ENCODE results near the gene LACTBL1. TPM values are rescaled to one million over a fixed set of nuclear protein-coding genes. Genes with fewer than 3 reads are reported as not detected.
A peak's percentile ranks its signal among the peaks of the same experiment; 100 is the strongest.
"Not testable (repeated sequence)": the region's sequence is repeated elsewhere in the genome, so short reads cannot be mapped to it uniquely, and the experiment has no call there.

LACTBL1 gene
- polyA plus RNA-seq, 1 experiment: not detected

- Histone ChIP-seq H3K36me3 (ENCODE audit: control insufficient read depth, insufficient read depth, low read length) (no peaks in the 10 kb centered on the region), H3K27me3 (ENCODE audit: control insufficient read depth, insufficient read depth, low read length) (no peaks in the 10 kb centered on the region), H3K4me3 (ENCODE audit: low read depth, low read length) (peak within 1 kb of the TSS; percentile 93)
- DNase-seq (ENCODE audit: low read depth): peak; percentile 88
- TF ChIP-seq, protein P1, sequence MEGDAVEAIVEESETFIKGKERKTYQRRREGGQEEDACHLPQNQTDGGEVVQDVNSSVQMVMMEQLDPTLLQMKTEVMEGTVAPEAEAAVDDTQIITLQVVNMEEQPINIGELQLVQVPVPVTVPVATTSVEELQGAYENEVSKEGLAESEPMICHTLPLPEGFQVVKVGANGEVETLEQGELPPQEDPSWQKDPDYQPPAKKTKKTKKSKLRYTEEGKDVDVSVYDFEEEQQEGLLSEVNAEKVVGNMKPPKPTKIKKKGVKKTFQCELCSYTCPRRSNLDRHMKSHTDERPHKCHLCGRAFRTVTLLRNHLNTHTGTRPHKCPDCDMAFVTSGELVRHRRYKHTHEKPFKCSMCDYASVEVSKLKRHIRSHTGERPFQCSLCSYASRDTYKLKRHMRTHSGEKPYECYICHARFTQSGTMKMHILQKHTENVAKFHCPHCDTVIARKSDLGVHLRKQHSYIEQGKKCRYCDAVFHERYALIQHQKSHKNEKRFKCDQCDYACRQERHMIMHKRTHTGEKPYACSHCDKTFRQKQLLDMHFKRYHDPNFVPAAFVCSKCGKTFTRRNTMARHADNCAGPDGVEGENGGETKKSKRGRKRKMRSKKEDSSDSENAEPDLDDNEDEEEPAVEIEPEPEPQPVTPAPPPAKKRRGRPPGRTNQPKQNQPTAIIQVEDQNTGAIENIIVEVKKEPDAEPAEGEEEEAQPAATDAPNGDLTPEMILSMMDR (IDR thresholded peaks at IDR 0.05; ENCODE audit: insufficient read depth, low read depth, low read length): 0 out of 2 replicates have a peak, but pooled peaks have one; percentile 24
- CTCF ChIA-PET: interaction anchor here (0.7 kb wide), 1 partner anchor 10 kb away, joined by 3 read pairs; no protein-coding TSS in a partner anchor
- POLR2A ChIA-PET: interaction anchor here (0.6 kb wide), 1 partner anchor 48 kb away, joined by 4 read pairs; no protein-coding TSS in a partner anchor
Observed at GRCh38 chr1:23019094-23019862, 46.6 kb upstream of the LACTBL1 start, which contains the start of gene KDM1A. KDM1A (plus strand) TSS chr1:23019468; CDS start chr1:23019597, 129 bp downstream.

DNA sequence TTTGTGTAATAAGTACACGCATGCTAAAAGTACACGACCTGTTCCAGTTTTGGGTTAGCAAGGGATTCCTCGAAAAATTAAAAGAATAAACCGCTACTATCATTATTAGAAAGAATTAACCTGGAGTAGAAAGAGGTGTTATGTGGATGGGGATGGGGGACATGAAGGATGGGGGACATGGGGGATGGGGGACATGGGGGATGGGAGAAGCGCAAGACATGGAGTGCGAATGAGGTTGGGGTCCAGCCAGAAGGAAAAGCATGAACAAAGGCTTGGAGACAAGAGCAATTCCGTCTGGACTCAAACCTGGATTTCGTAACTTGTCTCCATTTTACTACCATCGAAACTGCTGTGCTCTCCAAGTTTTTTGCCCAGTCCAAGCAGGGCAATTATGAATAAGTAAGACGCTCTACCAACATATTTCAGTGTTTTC is 46.0 kb upstream of the LACTBL1 start:
- CTCF ChIA-PET: interaction anchor here (0.7 kb wide), 1 partner anchor 11 kb away, joined by 3 read pairs; no protein-coding TSS in a partner anchor
- DNase-seq (ENCODE audit: low read depth): no peak
- H3K4me3 ChIP-seq (ENCODE audit: low read depth, low read length): peak overlapping the region; percentile 93
- TF ChIP-seq, protein P1 (IDR thresholded peaks at IDR 0.05; ENCODE audit: insufficient read depth, low read depth, low read length): no peak
- no peaks in the 10 kb centered on the region for H3K27me3 ChIP-seq (ENCODE audit: control insufficient read depth, insufficient read depth, low read length)
- no peaks in the 10 kb centered on the region for H3K36me3 ChIP-seq (ENCODE audit: control insufficient read depth, insufficient read depth, low read length)
- POLR2A ChIA-PET: interaction anchor here (0.6 kb wide), 1 partner anchor 47 kb away, joined by 4 read pairs; no protein-coding TSS in a partner anchor

DNA sequence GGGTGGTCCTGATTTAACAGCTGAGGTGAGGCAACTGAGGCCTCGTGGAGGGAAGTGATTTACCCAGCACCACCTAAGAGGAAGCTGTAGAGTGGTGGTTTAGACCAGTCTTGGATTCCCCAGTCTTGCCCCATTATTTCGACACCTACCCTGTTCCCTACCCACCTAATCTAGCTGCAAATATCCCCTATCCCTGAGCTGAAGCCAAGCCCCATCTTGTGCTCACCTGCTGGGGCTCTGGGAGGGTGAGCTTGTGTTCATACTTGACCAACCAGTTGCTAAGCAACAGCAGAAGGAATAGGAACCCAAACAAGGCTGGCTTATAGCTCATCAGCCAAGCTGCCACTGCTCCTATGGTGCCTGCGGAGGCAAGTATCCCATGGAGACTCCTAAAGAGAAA is 41.0 kb upstream of the LACTBL1 start:
- POLR2A ChIA-PET: no interaction called here
- CTCF ChIA-PET: interaction anchor here (0.7 to 0.8 kb wide), 2 partner anchors 48 to 58 kb away, joined by 3 read pairs; no protein-coding TSS in a partner anchor
- Histone ChIP-seq H3K4me3 (ENCODE audit: low read depth, low read length) (no peak overlapping the region), H3K27me3 (ENCODE audit: control insufficient read depth, insufficient read depth, low read length) (no peaks in the 10 kb centered on the region), H3K36me3 (ENCODE audit: control insufficient read depth, insufficient read depth, low read length) (no peaks in the 10 kb centered on the region)
- TF ChIP-seq, protein P1 (IDR thresholded peaks at IDR 0.05; ENCODE audit: insufficient read depth, low read depth, low read length): no peak
- DNase-seq (ENCODE audit: low read depth): no peak

GRCh38 chr1:23010025-23010424 is 37.4 kb upstream of the LACTBL1 start:
- H3K36me3 ChIP-seq (ENCODE audit: control insufficient read depth, insufficient read depth, low read length); H3K4me3 ChIP-seq (ENCODE audit: low read depth, low read length); DNase-seq (ENCODE audit: low read depth); CTCF ChIA-PET; H3K27me3 ChIP-seq (ENCODE audit: control insufficient read depth, insufficient read depth, low read length): not testable (repeated sequence)
- POLR2A ChIA-PET: interaction anchor here (0.5 kb wide), 1 partner anchor 415 kb away, joined by 7 read pairs; no protein-coding TSS in a partner anchor

DNA sequence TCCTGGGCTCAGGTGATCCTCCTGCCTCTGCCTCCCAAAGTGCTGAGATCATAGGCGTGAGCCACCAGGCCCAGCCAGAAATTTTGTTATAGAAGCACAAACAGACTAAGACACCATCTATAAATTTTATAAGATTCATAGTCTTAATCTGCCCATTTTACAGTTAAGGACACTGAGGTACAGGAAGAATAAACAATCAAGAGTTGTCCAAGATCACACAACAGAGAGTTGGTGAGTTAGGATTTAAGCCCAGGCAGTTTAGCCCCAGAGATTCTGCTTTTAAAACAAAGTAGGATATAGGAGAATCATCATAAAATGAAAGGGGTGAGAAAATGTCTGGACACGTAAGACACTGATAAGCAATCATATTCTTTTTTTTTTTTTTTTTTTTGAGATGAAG is 36.2 kb upstream of the LACTBL1 start:
- no peaks in the 10 kb centered on the region for H3K36me3 ChIP-seq (ENCODE audit: control insufficient read depth, insufficient read depth, low read length)
- no peak overlapping the region for H3K4me3 ChIP-seq (ENCODE audit: low read depth, low read length)
- POLR2A ChIA-PET: no interaction called here
- TF ChIP-seq, protein P1 (IDR thresholded peaks at IDR 0.05; ENCODE audit: insufficient read depth, low read depth, low read length): no peak
- CTCF ChIA-PET: no interaction called here
- DNase-seq (ENCODE audit: low read depth): no peak
- H3K27me3 ChIP-seq (ENCODE audit: control insufficient read depth, insufficient read depth, low read length): peaks cover 5% of the 10 kb centered on the region; the same call in 1 of the 2 replicates
